NCI-H2029 (cell line): ENCODE measurements around the gene SLC35C1.
A peak's percentile ranks its signal among the peaks of the same experiment; 100 is the strongest.

Source experiments
- DNase-seq: peaks from one replicate; lab custom pipeline; 2025; lab: John Stamatoyannopoulos, UW

The SLC35C1 gene

DNA sequence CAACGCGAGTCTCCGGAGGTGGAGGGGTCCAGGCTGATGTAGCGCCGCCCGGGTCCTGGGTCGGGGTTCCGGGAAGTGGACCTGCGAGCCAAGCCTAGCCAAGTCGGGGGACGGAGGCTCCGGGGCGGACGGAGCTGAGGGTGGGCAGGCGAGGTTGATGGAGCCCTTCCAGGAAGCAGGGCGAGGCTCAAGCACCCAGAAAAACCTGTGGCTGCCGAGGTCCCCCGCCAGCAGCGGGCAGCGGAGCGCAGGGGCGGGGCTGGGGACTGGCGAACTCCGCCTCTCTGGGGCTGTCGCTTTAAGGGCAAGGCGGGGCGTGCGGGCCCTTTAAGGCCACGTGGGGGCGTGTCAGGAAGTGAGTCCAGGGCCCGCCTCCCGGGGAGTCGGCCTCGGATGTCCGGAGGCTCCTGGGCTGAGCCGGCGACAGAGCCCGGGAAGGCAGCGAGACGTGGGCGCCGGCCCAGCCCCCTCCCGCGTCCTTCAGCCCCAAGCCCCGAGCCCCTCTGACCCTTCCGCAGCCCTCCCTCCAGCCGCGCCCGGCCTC is at the start of gene SLC35C1:
SLC35C1 (plus strand) TSS at position 389 of the 544 bp plus-strand sequence. CDS start 653 bp downstream, outside the sequence.
- DNase-seq: peak; percentile 91

DNA sequence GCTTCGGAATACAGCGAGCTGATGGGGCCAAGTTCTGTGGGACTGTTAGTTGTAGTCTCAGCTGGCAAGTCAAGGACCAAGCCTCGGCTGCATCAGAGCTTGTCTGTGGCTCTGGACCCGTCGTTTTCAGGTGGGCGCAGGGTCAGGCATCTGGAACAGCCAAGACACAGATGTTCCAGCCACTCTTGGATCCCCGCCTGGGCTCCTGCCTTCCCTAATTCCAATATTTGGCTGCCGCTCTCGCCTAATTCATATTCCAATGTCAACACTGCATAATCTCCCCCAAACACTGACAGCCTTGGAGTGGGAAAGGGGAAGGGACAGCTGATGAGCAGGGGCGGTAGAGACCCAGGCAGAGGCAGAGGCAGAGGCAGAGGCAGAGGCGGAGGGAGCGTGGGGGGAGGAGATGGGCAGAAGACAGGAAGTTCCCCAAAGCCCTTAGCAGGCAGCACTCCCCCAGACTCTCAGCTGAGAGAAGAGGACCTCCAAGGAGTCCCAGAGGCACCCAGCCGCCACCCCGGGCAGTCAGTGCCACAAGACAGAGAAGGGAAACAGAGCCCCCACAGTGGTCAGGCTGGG is 49.6 kb upstream of the SLC35C1 start:
- DNase-seq: no peak

DNA sequence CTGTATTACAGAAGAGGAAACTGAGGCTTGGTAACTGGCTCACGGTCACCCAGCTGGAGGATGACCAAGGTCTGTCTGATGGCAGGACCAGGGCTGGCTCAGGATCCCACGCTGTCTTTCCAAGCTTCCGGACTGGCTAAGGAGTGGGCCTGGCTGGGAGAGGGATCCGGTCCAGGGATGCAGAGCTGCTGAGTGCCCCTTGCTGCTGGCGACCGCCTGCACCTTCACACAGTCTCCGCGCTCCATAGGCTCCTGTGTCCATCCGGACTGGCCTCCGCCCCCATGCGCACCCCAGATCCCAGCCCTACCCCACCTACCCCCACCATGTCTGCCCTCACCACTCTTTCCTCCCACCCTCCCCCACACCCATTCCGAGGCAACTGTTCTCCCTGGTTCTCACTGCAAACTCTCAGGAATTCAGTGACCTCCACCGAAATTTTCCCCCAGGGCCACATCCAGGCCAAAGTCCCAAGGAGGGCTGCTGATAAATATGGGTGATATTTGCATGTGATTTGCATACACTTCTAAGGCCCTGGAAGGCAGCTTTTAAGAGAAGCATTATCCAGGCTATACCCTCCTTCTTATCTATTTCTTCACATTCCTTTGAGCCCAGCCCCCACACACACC is 48.5 kb upstream of the SLC35C1 start:
- no peak for DNase-seq

DNA sequence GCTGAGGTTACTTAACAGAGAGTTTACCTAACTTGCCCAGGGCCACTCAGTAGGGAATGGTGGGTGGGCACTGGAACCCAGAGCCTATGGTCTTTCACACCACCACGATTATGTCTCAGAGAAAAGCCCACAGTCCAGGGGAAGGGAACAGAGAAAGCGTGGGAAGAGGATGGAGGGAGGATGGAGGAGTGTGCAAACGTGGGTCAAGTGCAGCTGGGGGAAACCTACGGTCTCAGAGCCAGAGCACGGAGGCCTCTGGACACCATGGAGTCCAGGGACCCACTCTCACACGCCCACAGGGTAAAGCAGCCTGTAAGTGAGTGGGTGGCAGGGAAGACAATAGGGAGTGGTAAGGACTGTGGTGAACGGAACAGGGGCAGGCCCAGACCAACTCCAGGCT is 47.3 kb upstream of the SLC35C1 start:
- DNase-seq: no peak

DNA sequence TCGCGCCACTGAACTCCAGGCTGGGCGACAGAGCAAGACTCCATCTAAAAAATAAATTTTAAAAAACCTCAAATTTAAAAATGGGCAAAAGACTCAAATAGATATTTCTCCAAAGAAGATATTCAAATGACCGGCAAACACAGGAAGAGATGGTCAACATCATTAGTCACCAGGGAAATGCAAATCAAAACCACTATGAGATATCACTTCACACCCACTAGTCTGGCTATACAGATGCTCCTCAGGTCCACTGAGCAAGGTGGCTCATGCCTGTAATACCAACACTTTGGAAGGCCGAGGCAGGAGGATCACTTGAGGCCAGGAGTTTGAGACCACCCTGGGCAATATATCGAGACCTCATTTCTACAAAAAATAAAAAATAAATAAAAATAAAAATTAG is 43.3 kb upstream of the SLC35C1 start:
- no peak for DNase-seq

DNA sequence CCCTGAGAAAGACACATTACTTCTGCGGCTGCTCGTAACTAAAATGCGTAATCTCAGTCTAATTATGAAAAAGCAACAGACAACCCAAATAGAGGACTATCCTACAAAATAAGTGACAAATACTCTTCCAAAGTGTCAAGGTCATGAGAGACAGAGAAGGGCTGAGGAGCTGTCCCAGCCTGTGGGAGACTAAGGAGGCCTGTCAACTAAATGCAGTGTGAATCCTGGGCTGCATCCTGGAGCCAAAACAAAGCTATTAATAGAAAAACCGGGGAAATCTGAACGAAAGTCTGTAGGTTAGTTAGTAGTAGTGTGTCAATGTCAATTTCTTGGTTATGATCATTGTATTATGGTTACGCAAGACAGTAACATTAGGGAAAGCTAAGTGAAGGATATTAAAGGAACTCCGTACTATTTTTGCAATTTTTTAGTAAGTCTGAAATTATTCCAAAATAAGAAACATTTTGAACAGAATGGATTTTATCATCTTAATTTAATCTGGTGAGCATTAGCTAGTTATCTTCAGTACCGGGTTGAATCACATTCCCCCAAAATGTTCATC is 39.8 kb upstream of the SLC35C1 start:
- DNase-seq: no peak

DNA sequence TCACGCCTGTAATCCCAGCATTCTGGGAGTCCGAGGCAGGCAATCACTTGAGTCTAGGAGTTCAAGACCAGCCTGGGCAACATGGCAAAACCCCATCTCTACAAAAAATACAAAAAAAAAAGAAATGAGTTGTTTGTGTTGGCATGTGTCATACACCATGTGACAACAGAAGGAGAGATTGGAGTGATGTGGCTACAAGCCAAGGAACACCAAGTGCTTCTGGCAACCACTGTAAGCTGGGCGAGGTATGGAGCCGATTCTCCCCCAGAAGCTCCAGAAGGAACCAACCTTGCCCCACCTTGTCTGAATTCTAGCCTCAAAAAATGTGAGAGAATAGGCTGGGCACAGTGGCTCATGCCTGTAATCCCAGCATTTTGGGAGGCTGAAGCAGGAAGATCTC is 39.1 kb upstream of the SLC35C1 start:
- peak; percentile 65 for DNase-seq

DNA sequence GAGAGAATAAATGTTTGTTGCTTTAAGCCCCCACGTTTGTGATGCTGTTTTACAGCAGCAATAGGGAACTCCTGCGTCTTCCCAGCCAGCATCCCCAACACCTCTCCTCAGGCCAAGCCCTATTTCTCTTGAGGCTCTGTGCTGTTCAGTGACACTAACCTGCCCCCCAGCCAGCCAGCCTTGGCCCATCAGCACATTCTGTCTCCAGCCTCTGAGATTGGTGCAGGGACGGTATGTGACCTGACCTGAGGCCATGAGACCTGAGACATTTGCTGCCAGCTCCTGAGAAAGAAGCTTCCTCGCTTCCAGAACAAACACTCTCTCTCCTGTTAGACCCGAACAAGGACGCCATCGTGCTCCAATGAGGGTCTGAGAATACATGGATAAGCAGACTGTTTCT is 38.5 kb upstream of the SLC35C1 start:
- DNase-seq: no peak

DNA sequence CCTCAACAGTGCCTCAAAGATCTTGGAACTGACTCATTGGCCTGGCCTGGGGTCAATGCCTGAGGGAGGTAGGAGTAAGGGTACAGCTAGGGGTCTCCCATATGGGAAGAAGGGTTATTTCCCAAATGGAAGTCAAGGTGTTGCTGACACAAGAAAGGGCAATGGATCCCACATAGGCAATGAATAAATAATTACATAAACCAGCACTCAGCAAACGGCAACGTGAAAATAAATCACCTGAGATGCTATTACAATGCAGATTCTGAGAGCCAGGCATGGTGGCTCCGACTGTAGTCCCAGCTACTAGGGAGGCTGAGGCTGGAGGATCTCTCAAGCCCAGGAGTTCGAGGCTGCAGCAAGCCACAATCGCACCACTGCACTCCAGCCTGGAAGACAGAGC is 36.5 kb upstream of the SLC35C1 start:
- DNase-seq: no peak

DNA sequence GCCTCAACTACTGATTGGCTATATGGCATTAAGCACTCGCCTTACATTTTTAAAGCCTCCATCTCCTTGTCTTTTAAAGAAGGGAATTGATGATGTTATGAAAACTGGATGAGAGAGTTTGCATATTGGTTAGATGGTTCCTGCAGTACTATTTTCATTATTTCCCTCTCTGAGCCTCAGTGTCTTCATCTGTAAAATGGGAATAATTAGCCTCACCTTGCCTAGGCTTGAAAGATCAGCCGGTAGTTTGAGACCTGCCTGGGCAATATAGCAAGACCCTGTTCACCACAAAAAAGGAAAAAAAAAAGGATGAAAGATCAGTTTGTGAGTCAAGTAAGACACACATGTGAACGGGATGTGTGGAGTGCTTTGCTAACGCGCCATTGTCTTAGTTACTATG is 35.0 kb upstream of the SLC35C1 start:
- DNase-seq: no peak

DNA sequence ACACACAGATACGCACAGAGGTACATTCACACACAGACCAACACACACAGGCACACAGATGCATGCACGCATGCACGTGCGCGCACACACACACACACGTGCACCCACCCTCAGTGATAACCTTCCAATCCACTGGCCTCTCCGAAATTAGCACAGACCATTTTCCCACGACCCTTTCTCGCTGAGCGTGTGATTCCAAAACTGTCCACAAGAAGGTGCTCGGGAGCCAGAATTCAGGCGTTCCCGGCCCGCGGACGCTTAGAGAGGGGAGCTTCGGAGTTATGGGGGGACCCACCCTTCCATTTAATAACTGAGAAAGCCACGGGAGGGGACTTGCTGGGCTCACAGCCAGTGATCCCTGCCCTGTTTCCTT is 33.8 kb upstream of the SLC35C1 start:
- peak; percentile 47 for DNase-seq

DNA sequence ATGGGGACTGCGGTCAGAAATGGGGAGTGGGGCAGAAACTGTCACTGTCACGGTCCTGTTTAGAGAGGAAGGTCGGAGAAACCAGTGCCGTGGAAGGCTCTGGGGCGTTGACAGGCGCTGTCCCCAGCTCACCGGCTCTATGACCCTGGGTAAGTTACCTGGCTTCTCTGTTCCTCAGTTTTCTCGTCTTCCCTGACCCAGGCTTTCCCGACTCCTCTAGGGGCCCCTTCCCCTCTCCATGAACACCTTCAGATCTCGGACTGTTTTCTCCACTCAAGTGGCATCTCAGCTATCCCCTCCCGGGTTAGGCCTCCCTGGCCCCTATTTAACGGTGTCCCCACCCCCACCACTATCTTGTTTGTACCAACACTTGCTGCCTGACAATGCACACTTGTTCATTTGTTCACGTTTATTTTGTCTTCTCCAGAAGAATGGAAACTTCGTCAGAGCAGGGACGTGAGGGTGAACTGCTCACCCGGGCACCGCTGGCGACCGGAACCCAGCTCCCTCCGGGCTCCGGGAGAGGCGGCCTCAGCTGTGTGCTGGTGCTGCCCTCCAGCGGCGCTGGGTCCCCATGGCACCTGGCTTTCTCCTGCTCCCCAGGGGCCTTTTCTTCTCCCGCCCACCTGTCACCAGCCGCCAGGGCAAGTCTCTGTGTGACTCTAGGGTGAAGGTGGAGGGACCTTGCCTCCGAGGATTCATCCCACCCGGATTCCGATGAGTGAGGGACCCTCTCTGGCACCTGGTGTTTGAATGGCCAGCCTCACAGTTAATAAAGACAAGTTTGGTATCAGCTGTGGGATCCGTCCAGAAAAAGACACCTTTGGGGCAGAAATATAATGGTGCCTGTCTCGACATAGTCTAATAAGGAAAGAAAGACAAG is 33.1 kb upstream of the SLC35C1 start:
- peak; percentile 77 for DNase-seq

DNA sequence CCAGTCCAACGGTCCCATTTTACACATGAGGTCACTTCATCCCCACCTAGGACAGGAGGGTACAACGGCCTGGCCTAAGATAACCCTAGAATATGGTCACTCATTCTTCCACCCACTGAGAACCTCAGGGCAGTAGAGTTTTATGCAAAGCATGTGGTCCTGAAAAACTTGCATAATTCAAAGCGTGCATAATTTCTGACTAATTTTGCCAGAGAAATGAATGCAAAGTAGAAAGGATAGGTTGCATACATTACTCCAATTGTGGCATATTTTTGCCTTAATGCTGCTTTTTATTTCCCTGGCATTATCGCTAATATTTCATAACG is 32.5 kb upstream of the SLC35C1 start:
- DNase-seq: no peak

DNA sequence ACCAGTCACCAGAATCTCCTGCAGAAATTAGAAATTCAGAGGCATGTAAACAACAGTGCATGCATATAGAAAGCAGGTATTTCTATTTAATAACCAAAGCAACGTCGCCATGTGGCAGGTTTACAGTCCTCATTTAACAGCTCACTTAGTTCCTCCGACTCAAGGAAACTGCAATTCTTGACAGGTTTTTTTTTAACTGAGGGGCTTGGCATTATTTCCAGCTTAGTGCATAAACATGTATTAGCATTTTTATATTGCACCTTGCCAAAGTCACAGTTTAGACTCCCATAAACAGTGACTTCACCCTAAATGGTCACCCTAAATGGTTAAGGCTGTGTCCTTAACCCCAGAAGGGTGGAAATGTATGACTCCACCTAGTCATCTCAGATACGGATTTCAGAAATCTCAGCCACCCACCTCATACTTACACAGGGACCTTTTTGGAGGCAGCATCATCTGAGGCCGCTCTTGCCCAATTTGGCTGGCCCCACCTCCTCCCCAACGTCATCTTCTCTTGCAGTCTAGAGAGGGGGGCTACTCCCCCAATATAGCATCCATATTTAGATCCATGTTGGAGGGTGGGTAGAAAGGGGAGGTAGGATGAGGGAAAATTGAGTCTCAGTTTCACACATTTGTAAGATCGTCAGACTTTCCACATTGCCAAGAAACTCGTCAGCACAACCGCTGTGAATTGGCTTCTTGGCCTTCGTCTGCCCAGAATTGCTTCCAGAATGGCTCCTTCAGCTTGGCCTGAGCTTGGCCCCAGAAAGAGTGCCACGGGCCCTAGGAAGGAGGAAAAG is 31.8 kb upstream of the SLC35C1 start:
- no peak for DNase-seq

DNA sequence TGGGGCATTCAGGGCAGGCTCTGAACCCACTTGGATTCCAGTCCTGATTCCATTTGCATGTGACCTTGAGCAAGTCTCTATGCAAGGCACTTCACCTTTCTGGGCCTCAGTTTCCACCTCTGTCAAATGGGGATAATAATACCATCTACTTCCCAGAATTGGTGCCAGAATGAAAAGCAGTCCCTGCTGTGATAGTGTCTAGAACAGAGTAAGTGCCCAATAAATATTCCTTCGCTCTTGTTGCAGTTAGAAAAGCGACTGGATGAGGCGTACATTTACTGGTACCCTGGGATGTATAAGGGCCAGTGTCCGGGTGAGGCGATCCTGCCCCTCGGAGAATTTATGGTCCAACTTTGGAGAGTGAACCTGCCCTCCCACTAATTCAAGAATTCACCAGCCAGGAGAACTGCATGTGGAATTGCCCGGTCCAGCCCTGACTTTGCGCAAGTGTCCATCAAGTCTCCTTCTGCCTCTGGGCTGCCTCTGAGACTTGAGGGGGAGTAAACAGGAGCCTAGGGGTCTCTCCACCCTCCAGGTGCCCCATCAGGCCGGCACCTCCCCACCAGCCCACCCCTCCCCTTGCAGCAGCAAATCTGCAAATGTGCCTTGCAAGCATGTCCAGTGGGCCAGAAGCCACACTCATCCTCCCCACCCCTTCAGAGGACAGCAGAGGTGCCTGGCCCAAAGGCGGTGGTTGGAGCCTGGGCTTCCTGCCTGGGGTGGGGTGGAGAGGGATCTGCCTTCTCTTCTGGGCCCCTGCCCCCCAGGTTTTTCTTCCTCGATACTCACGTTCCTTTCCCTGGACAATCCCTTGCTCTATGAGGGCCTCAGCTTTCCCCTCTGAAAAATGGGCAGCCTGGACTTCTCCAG is 30.9 kb upstream of the SLC35C1 start:
- no peak for DNase-seq

DNA sequence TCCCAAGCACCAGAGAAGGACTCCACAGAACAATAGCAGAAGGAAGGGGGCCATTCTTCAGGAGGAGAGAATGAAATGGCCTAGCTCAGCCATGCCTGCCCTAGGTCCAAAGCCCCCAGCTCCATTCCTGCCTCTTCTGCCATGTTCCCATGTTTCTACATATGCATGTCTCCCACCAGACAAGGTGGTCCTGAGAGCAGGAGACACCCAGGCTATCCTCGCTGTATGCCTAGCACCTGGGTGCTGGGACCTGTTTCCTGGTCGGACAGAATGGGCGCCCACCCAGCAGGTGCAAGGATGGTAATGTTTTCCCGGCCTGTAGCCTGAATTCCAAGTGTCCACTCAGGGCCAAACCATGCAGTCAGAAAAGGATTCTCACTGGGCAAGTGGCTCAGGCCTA is 30.2 kb upstream of the SLC35C1 start:
- DNase-seq: no peak

DNA sequence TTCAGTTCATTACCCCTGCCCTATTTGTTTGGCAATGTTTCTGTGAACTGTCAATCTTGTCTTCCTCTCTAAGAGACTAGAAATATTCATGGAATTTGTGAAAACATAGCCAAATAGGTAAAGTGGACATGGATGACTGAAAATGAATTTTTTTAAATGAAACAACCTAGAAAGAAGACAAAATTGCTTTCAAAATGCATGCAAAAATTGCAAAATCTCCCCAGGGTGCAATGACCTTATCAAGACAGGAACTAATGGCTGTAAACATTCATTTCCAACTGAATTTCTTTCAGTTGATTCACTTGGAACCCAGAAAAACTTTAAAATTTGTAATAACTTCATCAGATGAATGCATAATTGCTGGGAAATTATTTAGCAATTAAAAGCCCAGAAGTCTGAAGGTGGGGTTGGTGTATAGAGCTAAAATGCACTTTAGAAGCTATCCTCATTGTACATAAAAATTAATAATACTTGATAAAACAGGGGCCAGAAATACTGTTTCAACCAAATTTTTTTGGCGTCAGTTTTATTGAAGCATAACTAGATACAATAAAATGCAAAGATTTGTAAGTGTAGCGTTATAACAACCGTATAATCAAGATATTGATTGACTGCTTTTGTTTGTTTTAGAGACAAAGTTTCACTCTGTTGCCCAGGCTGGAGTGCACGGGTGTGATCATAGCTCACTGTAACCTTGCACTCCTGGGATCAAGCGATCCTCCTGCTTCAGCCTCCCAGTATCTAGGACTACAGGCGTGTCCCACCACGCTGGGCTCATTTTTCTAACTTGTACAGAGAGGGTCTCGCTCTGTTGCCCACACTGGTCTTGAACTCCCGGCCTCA is 27.6 kb upstream of the SLC35C1 start:
- no peak for DNase-seq

DNA sequence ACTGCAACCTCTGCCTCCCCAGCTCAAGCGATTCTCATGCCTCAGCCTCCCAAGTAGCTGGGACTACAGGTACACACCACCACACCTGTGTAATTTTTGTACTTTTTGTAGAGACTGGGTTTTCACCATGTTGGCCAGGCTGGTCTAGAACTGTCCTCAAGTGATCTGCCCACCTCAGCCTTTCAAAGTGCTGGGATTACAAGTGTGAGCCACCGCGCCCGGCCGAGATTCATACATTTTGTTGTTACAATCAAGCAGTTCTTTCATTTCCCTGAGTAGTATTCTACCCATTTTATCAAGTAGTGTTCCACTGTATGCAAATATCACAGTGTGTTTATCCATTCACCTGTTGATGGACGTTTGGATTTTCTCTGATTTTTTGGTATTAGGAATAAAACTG is 26.6 kb upstream of the SLC35C1 start:
- DNase-seq: no peak

DNA sequence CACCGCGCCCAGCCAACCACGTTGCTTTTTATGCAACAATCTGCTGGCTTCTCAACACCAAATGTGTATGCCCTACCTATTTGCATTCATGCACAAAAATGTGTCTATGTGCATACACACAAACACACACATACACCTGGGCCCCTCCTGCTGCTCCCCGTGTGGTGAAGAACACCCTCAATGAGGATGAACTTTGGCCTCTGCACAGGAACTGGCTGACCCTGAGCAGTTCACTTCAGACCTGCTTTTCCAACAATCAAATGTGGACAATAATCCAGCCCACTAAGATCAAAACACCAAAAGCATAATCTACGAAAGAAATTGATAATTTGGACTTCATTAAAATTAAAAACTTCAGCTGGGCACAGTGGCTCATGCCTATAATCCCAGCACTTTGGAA is 25.3 kb upstream of the SLC35C1 start:
- DNase-seq: no peak

DNA sequence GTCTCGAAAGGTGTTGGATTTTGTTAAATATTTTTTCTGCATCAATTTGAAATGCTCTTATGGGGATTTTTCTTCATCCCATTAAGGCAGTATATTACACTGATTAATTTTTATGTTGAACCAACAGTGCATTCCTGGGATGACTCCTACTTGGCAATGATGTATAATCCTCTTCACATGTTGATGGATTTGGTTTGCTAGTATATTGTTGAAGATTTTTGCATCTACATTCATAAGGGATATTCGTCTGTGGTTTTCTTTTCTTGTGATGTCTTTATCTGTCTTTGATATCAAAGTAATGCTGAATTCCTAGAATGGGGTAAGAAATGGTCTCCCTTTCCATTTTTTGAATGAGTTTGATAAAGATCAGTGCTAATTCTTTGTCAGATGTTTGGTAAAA is 18.7 kb upstream of the SLC35C1 start:
- no peak for DNase-seq
